ENCODE measurements around the gene CSNK1D.
"Not testable (repeated sequence)": the region's sequence is repeated elsewhere in the genome, so short reads cannot be mapped to it uniquely, and the experiment has no call there.

Gene CSNK1D

DNA sequence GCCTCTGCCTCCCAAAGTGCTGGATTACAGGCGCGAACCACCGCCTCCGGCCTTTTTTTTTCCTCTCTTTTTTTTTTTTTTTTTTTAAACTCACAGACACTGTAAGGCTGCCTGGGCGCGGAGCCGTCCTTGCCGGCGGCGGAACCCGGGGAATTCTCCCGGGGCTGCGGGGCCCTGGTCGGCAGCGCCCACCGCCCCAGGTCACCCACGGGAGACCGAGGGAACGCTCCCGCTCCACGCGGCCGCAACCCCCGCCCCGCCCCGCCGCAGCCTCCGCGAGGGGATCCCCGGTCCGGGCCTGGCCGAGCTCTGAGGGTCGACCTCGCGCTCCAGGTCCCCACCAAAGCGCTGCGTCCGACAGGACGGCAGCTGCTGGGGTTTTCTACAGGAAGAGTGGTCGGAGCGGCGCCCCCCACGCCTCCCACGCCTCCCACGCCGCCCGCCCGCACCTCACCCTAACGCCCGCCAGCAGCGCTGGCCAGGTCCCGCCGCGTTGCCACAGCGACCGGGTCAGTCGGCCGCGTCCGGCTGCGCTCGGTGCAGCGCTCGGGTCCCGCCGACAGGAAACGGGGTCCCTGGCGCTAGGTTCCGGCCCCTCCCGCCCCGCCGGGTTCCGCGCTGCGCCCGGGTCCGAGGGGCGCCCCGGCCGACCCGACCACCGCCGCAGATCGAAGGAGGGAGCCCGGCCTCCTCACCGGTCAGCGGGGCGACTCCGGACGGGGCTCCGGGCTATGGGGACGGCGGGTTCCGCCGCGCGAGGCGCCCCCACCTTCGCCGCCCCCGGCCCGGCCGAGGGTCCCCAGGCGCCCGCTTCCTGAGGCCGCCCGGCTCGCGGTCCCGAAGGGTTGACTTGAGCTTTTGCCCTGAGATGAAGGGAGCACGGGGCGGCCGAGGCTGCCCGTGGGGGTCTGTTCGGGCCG, 60.9 kb downstream of the CSNK1D start, which contains the start of gene CCDC57:
TSS of gene CCDC57 (minus strand) at position 512 of the 920 bp plus-strand sequence. CDS start 10,898 bp downstream, outside the sequence.
- peak in 1 of 2 experiments; percentile 87 for DNase-seq

DNA sequence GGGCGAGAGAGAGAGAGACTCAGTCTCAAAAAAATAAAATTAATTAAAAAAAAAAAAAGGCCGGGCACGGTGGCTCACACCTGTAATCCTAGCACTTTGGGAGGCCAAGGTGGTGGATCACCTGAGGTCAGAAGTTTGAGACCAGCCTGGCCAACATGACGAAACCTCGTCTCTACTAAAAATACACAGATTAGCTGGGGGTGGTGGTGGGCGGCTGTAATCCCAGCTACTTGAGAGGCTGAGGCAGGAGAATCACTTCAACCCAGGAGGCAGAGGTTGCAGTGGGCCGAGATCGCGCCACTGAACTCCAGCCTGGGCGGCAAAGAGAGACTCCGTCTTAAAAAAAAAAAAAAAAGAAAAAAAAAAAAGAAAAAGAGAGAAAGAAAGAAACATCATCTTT, 62.8 kb downstream of the CSNK1D start:
- DNase-seq = not testable (repeated sequence)

- DNase-seq = peak; percentile 70 to 90
Measured at GRCh38 chr17:82205720-82206508, 67.6 kb downstream of the CSNK1D start.

DNA sequence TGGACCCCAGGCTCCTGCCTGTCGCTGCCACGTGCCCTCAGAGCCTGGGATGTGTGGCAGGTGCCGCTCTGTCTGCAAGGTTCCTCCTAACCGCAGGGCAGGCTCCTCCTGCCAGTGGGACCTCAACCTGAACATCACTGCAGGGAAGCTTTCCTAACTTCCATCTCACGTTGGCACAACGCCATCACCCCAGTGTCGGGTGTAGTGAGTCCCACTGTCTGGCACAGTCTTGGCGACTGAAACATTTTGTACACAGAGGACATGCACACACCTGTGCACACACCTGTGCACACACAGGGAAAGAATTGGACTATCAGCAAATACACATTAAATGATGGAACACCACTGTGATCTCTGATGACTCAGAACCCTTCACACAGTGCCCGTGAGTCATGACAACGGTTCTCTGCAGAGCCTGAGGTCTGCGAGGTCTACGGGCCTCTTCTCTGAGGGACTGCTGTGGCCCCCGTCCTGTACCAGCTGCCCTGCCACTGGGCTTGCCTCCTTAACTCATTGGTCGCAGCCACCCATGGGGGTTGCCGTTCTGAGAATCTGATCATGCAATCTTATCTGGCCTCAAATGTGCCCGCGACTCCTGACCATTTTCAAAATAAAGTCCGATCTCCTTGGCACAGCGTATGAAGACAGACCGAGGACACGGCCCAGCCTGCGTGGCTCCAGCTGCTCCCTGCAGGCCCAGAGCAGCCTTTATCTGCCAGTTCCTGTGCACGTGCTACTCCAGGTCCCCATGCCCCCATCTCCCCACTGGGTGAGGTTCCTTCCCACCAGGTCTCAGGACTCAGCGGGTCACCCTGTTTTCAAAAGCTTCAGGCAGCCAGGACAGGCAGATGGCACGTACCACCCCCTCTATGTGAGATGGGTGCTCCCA, 68.4 kb downstream of the CSNK1D start:
- no peak for DNase-seq

- no peak for DNase-seq
Measured at GRCh38 chr17:82203920-82204319, 69.6 kb downstream of the CSNK1D start.

GRCh38 chr17:82202981-82203380, 70.5 kb downstream of the CSNK1D start:
- DNase-seq = no peak

GRCh38 chr17:82201498-82201910, 72.0 kb downstream of the CSNK1D start:
- DNase-seq = no peak

DNA sequence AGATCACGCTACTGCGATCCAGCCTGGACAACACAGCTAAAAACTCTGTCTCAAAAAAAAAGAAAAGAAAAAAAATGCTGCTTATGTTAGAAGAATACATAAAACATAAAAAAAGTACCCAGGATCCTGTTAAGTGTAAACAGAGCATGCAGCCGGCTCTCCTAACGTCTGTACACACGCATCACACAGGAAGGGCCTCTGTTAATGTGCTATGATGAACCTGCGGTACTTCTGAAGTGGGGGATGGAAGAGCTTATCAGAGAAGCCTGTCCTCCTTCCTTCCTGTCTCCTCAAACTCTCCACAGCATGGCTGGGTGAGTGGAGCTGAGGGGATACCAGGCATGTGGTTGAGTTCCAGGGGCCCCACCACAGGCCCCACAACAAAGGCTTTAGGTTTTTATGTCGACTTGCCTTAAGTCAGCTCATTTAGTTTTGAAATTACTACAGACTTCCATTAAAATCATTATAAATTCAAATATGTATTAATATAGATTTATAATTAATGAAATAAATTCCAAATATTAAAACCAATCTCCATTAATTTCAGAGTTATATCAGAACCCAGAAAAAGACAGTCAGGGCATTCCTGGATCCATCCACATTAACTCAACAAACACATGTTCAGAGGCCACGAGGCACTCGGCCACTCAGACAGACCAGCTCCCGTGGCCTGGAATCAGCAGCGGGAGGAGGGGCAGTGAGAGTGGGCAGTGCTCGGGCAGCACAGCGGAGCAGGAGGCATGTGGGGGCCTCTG, 72.6 kb downstream of the CSNK1D start:
- DNase-seq = no peak

DNA sequence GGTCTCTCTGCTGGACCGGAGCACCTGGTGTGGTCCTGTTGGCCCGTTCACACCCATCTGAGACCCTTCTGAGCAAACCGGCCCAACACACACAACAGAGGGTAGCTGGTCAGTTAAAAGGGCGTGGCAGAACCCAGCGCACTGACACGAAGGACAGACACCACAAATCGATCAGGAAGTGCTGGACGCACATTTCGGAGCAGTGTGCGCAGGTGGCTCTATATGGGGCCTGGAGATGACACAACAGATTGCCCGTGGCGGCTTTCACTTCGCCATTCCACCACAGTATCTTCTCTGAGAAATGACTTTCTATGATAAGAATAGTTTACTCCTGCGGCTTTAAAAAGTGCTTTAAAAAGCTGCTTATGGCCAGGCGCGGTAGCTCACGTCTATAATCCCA, 73.4 kb downstream of the CSNK1D start:
- no peak for DNase-seq

DNA sequence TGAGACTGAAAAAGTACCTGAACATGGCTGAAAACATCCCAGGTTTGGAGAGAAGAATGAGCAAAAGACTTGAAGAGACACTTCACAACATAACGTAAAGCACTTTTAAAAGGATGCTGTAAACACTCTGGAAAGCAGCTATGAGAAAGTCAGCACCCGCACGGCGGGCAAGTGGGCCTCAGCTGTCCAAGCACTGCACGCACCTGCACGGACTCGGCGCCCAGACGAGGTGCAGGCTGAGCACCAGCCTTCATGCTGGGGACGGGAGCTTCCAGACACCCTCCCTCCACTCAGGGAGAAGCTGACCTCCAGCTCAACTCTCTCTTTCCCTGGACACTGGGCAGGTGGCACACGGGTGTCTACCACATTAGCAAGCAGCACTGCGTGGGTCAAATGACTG, 74.0 kb downstream of the CSNK1D start:
- no peak for DNase-seq

- DNase-seq = no peak
Measured at GRCh38 chr17:82198092-82198491, 75.4 kb downstream of the CSNK1D start.

DNA sequence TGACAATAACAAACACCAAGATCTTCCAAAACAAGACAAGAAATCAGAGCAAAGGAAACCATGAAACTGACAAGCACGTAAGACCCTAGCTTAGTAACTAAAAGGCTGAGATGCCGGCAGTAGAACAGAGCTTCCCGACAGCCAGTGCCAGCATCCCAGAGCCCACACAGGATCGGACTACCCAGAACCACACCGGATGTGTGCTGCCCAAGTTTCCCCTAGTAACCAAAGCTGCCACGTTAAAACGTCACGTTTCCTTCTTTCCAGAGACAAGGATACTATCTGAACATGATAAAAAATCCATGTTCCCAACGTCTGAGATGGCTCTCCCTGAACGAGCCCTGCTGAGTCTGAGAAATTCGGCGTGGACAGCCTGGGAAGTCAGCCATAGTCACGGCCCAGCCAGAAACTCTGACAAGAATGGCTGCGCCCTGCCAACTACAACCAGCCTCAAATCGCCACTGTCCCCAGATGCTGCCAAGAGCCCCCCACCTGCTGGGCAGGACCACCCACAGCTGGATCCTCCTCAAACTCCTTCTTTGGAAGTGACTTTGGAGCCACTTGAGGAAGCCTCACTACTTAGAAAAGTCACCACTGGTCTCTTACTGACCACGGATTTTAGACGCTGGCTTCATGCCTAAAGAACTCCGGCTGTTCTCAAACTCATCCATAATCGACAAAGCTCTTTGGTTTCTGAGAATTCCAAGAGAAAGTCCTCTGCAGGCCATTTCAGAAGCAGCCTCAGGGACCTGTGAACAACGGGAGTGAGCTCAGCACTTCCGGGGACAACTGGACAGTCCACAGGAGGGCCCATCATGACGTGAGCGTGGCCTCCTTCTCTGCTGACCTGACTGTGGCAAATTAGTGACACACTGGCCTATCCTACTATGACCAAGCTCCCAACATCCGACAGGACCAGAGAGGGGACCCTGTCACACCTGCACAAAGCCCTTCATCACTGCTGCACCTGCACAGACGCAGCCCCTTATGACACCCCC, 77.5 kb downstream of the CSNK1D start:
- DNase-seq = no peak

- DNase-seq = no peak
Measured at GRCh38 chr17:82194765-82195164, 78.7 kb downstream of the CSNK1D start.

DNA sequence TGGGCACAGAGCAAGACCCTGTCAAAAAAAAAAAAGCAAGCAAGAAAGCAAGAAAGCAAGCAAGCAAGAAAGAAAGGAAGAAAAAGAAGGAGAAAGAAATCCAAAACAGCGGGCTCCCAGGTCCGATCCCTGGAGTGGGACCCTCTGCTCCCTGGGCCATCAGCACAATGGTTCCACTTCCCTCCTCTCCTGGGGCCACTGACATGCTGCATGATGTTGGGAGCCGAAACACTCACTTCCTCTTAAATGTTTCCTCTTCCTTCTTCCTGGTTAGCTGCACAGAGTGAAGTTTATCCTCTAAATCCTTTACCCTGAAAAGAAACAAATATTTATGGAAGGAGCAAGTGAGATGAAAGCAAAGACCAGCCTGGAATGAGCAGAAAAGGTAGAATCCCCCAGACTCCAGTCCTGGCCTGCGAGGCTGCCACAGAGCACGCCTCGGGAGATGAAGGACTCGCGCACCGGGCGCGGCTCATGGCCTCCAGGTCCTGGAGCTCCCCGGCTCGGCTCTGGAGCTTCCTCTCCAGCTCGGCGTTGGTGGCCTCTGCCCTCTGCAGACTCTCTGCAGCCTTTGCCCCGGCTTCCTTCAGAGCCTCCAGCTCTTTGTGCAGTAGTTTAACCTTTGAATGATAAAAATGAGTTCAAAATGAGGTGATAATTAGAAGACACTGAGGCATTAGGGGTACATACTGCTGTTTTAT, 79.8 kb downstream of the CSNK1D start:
- DNase-seq = no peak

DNA sequence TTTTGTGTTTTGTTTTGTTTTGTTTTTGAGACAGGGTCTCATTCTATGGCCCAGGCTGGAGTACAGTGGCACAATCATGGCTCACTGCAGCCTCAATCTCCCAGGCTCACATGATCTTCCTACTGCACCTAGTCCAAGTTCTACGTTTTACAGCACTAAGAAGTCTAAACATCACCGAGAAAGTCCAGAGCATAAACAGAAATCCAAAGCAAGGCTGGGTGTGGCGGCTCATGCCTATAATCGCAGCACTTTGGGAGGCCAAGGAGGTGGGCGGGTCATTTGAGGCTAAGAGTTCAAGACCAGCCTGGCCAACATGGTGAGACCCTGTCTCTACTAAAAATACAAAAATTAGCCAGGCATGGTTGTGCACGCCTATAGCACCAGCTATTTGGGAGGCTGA, 80.5 kb downstream of the CSNK1D start:
- DNase-seq = not testable (repeated sequence)

Data from NCI-H526 (cell line).